ENCODE measurements around the gene PRPS2. TPM values are rescaled to one million over a fixed set of nuclear protein-coding genes. Genes with fewer than 3 reads are reported as not detected.

The PRPS2 gene
- total RNA-seq, 1 experiment from 2014 or later = 38.4 TPM

GRCh38 chrX:12789976-12790375, 1.2 kb upstream of the PRPS2 start (continued):
- no peak for TF ChIP-seq PRDM15 (CRISPR knock-in tag; IDR thresholded peaks at IDR 0.05)

- Mint-ChIP-seq H3K4me1 (peaks cover 14% of the 10 kb centered on the region), H3K4me3 (peak overlapping the region; percentile 77), H3K27ac (no peak overlapping the region), H3K36me3 (peaks cover 10% of the 10 kb centered on the region), H3K9me3 (0 out of 2 replicates have a peak, but pooled peaks cover 4% of the 10 kb centered on the region), H3K27me3 (ENCODE audit: low read depth) (peaks cover 23% of the 10 kb centered on the region)
- TF ChIP-seq TCF7 (CRISPR knock-in tag; IDR thresholded peaks at IDR 0.05; ENCODE audit: low read depth) (no peak), CDX4 (CRISPR knock-in tag; IDR thresholded peaks at IDR 0.05; ENCODE audit: borderline replicate concordance) (no peak), TP53 (CRISPR knock-in tag; IDR thresholded peaks at IDR 0.05) (no peak), IRF1 (CRISPR knock-in tag; IDR thresholded peaks at IDR 0.05) (no peak)
- DNase-seq (ENCODE audit: low spot score) (no peak), ATAC-seq (peak; percentile 60)
- ChIA-PET CTCF (interaction anchor here (0.6 to 2.7 kb wide), 2 partner anchors 15 to 20 kb away, joined by 3 to 30 read pairs; no protein-coding TSS in a partner anchor), POLR2A (interaction anchor here (0.5 to 1.6 kb wide), 4 partner anchors 15 to 1238 kb away, joined by 3 to 8 read pairs (median 4); no protein-coding TSS in a partner anchor)
These were observed 341 bp upstream of the PRPS2 start for GRCh38 chrX:12790885-12791256.

- Mint-ChIP-seq H3K4me1 (peaks cover 14% of the 10 kb centered on the region), H3K4me3 (peak overlapping the region; percentile 68), H3K27ac (no peak overlapping the region), H3K36me3 (peaks cover 10% of the 10 kb centered on the region), H3K27me3 (ENCODE audit: low read depth) (peaks cover 23% of the 10 kb centered on the region), H3K9me3 (0 out of 2 replicates have a peak, but pooled peaks cover 4% of the 10 kb centered on the region)
- no peak for ATAC-seq
- POLR2A ChIA-PET = no interaction called here
- DNase-seq (ENCODE audit: low spot score) = no peak
- CTCF ChIA-PET = interaction anchor here (2.7 kb wide), 1 partner anchor 21 kb away, joined by 30 read pairs; no protein-coding TSS in a partner anchor
- TF ChIP-seq NR2C2 (CRISPR knock-in tag; IDR thresholded peaks at IDR 0.05) (no peak), JUN (CRISPR knock-in tag; IDR thresholded peaks at IDR 0.05) (no peak), ZNF121 (CRISPR knock-in tag; IDR thresholded peaks at IDR 0.05) (no peak), ZNF281 (CRISPR knock-in tag; IDR thresholded peaks at IDR 0.05) (no peak), ZNF232 (CRISPR knock-in tag; IDR thresholded peaks at IDR 0.05) (no peak), PRDM15 (CRISPR knock-in tag; IDR thresholded peaks at IDR 0.05) (no peak), ZNF263 (CRISPR knock-in tag; IDR thresholded peaks at IDR 0.05; ENCODE audit: low read depth) (no peak), PREB (CRISPR knock-in tag; IDR thresholded peaks at IDR 0.05; ENCODE audit: borderline replicate concordance) (no peak), FOXJ3 (CRISPR knock-in tag; IDR thresholded peaks at IDR 0.05; ENCODE audit: borderline replicate concordance) (no peak), GRHL2 (CRISPR knock-in tag; IDR thresholded peaks at IDR 0.05; ENCODE audit: insufficient replicate concordance, severe bottlenecking) (no peak), ELF4 (CRISPR knock-in tag; IDR thresholded peaks at IDR 0.05; ENCODE audit: low read depth) (no peak), ZNF671 (CRISPR knock-in tag; IDR thresholded peaks at IDR 0.05) (no peak), USF2 (CRISPR knock-in tag; IDR thresholded peaks at IDR 0.05) (no peak)
These were observed 1.5 kb downstream of the PRPS2 start for GRCh38 chrX:12792711-12793110.

Measured in WTC11 (cell line).